NCI-H460 (cell line): ENCODE measurements around the gene SMARCD1. TPM values are rescaled to one million over a fixed set of nuclear protein-coding genes. Genes with fewer than 3 reads are reported as not detected.
A peak's percentile ranks its signal among the peaks of the same experiment; 100 is the strongest.

ENCODE experiments used
- DNase-seq: peaks from one replicate; pipeline ENCODE4 v3.0.0-alpha.2; 2016; ENCODE audit warnings: low read depth; ENCODE audit errors: extremely low read depth
- total RNA-seq: library from RNA; depleted of rRNA; stranded (reverse); fragments of >200 nt; shearing (Covaris generic); gene quantifications from 2 replicates; pipeline ENCODE4 v1.2.3, GENCODE V29; 2014

Gene SMARCD1
- total RNA-seq, 1 experiment from 2014 or later, result 77.0 TPM

DNA sequence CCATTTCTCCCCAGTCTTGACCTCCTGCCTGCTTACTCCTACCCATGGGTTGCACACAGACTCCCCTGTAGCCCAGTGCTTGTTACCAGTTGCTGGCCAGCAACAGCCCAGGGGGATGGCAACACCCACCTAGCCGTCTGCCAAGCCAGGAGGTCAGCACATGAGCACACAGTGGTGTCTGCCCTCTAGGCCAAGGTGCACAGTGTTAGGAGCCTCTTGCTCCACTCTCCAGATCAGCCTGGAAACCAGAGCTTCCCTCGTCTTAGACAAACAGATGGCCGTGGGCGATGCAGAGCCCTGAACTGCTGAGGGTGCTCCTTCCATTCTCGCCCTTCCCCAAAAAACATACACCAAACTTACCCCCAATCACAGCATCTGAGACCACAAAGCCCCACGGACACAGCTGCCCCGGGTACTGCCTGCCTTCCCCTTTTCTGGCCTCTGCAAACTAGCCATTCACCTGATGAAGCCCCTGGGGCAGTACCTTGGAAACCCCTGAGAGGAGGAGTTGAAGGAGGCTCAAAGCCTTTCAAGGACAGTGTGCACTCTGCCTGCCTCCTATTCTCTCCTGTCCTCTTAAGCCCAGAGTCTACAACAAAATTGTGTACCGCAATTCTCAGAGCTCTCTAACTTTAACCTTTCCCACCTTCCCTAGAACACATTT, 17.6 kb downstream of the SMARCD1 start:
- no peak for DNase-seq

DNA sequence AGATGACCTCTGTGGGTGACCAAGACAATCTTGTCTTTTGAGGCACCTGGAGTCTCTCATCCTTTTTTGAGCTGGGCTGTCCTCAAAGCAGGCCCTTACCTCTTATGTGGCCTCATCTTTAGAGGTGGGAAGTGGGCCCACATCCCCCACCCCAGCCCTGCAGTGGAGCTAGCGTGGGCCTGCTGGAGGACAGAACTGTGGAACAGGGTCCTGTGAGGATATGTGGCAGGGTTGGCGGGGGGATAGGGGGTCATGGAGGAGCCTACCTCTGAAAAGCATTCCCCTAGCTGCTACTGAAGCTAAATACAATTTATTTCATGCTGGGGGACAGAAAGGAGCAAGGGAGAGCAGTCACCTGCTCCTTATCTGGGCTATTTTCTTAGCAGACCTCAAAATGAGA, 18.2 kb downstream of the SMARCD1 start:
- DNase-seq, result no peak

DNA sequence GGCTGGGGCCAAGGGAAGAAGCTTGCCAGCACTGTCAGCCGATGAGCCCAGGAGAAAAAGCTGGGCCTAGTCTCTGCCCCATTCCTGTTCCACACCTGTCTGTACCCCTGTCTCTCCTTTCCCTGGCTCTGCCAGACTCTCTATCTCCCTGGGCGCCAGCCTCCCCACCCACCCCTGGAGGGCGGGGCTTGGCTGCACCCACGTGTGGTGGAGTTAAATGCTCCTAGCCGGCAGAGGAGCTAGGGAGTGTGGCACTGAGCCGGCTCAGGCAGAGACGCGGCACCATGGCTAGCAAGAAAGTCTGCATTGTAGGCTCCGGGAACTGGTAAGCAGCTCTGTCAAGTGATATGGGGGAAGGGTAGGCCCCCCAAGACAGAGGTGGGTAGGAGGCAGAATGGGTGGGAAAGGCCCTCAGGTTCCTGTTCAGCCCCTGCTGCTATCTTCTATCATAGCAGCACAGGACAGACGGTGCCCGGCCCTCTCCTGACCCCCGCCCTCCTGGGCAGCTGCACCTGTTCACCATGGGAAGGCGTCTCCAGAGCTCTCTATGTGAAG, 18.7 kb downstream of the SMARCD1 start, which contains the start of gene GPD1:
GPD1 (plus strand) TSS at position 242 of the 555 bp plus-strand sequence; CDS start at position 285, 43 bp downstream.
- DNase-seq, result no peak

DNA sequence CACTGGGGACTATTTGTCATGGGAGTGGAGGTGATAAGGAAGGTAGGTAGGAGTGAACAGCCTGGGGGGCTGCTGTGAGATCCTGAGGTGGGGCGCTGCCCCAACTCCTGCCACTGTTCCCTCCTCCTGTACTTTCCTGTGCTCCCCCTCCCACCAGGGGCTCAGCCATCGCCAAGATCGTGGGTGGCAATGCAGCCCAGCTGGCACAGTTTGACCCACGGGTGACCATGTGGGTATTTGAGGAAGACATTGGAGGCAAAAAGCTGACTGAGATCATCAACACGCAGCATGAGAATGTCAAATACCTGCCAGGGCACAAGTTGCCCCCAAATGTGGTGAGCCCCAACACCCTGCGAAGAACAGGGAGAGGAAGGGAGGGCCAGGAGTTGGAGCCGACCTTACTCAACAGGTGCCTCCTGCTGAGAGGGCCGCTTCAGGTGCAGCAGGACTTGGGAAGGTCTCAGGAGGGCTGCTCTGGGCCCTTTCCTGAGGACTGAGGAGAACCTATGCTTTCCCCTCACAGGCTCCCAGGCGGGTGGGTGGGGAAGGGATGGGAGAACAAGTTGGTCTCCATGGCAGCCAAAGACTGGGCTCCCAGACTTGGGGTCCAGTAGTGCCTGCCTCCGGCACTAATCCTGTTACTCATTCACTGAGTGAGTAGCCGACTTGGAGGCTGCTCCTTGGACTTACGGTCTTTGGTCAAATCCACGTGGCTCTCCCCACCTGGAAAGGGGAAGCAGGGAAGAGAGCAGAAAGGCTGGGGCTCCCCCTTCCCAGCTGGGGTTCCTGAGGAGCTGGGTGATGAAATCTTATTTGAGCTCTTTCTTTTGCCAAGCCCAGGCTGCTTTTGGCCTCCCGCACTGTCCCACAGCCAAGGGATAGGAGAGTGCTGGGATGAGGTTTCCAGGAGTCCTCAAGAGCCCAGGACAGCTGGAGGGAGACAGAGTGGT, 19.6 kb downstream of the SMARCD1 start:
- DNase-seq, result no peak

DNA sequence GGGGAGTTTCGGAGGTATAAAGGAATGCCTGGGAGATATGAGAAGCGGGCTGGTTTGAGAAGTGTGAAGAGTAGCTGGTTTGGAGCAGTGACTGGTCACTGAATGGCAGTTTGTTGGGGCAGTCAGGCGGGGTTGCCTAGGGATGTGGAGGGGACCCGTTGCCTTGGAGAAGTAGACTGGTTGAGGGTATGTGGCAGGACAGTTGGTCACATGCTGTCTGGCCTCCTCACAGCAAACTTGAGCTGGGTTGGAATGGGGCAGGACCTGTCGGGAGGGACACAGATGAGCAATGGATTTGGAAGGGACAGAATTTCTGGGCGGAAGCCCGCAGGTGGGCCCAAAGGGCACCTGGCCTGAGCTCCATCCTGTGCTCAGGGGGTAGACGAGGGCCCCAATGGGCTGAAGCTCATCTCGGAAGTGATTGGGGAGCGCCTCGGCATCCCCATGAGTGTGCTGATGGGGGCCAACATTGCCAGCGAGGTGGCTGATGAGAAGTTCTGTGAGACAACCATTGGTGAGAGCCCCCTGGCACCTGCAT, 20.8 kb downstream of the SMARCD1 start:
- DNase-seq, result no peak

DNA sequence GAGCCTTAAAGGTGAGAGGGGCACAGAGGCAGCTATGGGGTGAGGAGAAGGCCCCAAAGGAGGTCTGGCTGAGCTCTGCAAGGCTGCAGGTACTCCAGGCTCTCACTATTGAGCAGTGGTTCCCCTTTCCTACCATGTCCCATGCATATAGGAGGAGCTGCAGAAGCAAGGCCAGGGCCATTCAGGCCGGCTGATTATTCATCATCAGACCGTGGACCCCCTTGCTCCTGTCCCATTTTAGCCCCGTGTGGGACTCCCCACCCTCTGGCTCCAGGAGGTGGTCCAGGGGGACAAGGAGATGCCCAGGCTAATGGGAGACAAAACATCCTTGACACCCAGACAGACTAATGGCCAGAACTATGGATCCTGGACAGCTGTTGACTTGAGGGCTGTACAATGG, 21.8 kb downstream of the SMARCD1 start:
- DNase-seq, result no peak

DNA sequence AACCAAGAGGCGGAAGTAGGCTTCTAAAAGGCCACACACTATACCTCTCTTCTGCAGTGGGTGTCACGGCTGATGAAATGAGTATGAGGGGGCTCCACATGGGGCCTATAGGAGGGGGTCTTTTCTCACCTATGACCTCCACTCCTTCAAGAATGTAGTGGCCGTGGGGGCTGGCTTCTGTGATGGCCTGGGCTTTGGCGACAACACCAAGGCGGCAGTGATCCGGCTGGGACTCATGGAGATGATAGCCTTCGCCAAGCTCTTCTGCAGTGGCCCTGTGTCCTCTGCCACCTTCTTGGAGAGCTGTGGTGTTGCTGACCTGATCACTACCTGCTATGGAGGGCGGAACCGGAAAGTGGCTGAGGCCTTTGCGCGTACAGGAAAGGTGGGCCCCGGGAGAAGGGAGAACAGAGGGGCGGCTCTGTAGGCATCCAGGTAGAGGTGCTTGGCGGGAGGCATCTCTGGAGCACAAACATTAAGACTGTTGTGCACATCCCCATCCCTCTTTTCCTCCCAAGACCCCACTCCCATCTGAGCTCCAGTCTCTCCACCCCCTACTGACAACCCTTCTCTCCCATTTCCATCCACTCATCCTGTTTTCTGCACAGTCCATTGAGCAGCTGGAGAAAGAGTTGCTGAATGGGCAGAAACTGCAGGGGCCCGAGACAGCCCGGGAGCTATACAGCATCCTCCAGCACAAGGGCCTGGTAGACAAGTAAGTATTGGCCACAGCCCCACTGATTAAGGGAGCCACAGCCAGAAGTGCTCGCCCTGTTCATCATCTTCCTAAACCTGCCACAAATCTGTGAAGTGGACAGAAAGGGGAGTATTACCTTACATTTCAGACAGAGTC, 22.5 kb downstream of the SMARCD1 start:
- no peak for DNase-seq

DNA sequence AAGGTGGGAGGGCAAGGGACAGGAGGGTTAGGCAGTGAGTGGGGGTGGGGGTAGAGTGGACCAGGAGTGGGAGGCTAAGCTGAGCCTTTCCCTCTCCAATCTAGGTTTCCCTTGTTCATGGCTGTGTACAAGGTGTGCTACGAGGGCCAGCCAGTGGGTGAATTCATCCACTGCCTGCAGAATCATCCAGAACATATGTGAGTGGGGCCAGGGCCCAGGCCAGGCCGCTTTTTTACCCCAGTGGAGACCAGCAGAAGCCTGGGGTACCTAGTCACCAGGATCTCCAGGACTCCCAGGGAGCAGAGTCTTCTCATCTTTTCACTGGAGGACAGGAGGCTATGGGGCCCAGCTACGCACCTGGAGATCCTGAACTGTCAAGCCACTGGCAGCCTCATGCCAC, 24.2 kb downstream of the SMARCD1 start:
- DNase-seq, result no peak

DNA sequence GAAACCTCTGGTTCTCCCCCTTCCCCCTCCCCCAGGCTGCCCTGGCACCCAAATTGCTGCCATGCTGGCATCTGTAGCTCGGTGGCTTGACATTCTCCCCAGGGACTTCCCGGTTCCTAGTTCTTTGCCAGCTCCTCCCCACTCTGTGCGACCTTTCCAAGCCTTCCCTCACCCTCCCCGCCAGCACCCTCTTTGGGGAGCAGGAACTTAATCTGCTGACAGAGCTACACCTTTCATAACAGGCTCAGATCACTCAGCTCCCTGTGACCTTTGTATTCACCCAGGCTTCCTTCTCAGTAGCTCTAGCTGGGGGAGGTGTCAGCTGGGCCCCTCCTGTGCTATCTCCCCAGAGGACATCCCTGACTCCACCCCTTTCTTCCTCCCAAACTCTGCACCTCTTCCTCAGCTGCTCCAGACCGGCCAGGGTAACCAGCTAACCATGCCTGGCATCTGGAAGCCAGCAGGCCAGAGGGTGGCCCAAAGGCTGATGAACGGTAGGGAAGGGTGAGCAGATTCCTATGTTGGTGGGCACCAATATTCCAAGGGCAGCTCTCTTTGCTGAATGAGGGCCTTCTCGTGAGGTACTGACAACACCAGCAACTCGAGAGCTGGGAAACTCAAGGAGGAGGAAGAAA, 25.1 kb downstream of the SMARCD1 start:
- no peak for DNase-seq

DNA sequence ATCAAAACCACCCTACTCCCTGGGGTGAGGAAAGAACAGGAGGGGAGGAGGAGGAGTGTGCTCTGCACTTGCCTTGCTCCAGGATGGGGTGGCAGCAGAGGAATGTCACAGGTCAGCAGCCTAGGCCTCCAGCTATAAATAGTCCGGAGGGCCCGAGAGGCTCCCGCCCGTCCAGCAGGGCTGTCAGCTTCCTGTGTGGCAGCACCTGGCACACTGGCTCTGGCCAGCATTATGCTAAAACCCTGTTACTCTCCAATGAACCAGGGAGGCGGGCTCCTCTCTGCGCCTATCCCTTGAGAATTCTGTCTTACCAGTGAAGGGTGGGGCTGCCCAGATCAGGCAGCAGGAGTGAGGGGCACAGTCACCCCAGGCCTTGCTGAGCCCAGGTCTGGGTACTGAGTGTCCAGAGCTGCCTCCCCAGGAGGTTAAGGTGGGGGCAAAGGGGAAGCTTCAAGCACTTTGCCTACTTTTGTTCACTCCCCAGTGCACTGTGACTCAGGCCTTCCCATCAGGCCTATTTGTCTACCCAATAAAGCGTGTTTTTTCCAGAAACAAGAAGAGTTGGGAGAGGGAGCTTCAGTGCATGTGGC, 25.7 kb downstream of the SMARCD1 start:
- peak; percentile 55 for DNase-seq

DNA sequence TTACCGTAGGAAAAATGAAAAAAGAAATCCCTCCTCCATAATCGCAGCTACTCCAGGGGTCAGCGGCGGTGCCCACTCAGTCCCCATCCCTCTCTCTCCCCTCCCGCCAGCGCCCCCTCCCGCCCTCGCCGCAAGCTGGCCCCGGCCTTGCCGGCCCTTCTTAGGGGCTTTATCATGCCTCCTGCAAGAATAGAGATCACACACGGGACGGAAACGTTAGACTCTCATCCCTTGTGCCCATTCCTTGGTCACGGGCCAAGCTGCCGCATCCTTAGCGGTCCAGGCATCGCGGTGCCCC, 26.2 kb downstream of the SMARCD1 start:
- no peak for DNase-seq

DNA sequence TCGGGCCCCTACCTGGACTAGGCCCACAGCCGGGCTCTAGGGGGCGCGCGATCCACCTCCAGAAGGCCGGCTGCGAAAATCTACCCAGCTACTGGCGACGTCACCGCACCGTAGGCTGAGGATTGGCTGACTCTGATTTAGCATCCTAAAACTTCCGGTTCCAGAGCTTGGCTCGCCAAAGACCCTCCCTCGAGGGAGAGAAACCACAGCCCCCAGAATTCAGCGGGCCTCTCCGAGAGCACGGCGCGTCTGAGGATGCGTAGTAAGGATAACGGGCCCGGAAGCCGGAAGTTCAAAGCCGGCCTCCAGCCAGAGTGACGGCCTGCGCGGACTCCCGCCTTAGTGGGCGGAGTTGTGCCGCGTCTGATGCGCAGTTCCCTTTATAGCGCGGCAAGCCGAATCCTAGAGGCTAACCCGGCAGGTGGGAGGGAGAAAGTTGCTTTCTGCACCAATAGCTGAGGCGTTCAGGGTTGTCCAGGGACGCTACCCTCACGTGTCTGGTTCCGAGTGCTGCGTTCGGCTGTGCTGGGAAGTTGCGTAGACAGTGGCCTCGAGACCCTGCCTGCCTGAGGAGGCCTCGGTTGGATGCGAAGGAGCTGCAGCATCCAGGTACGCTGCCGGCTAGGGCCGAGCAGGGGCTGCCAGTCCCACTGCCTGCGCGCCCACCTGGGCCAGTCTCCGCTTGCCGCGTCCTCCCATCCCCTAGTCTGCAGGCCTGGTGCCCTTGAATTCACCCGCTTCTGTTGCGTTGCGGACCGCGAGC, 26.7 kb downstream of the SMARCD1 start, which contains the start of gene COX14:
COX14 (plus strand) TSS at position 544 of the 763 bp plus-strand sequence. CDS start 7,808 bp downstream, outside the sequence.
- peak; percentile 99 for DNase-seq

DNA sequence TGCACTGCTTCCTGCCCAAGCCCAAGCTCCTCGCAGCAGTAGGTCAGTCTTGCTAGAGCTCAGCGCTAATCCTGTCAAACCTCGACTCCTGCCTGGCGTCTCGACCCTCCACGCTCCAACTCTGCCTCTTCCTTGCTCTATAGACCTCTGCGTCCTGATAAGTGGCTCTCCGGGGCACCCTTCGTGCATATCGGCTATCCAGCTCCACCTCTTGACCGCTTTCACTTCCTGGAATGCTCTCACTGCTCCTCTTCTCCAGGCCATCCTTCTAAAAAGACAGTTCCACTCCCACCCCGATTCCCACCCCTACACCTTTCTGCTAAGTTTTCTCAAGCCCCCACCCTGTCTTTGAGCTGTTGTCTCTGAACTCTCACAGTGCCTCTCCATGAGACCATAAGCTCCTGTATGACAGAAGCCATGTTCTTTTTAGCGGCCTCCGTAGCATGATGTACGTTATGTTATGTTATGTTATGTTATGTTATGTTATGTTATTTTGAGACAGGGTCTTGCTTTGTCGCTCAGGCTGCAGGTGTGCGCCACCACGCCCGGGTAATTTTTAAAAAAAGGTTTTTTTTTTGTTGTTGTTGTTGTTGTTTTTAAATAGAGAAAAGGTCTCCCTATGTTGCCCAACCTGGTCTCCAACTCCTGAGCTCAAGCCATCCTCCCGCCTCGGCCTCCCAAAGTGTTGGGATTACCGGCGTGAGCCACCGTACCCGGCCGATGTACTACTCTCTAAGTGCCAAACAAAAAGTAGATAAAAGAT, 27.5 kb downstream of the SMARCD1 start:
- DNase-seq, result peak; percentile 17

DNA sequence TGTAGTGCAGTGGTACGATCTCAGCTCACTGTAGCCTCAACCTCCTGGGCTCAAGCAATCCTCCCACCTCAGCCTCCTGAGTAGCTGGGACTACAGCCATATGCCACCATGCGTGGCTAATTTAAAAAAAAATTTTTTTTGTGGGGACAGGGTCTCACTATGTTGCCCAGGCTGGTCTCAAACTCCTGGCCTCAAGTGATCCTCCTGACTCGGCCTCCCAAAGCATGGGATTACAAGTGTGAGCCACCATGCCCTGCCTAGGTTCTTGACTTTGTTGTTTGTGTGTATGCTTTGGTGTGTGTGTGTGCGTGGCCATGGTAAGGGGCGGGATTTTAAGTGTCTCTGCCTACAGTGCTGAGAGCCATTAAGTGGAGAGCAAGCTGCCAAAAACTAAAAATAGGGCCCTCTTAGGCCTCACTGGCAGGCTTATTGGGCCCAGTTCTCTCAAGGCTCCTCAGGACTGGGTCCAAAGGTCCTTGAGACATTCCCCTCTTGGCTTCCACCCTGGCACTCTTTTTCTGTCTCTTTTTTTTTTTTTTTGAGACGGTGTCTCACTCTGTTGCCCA, 32.0 kb downstream of the SMARCD1 start:
- no peak for DNase-seq

DNA sequence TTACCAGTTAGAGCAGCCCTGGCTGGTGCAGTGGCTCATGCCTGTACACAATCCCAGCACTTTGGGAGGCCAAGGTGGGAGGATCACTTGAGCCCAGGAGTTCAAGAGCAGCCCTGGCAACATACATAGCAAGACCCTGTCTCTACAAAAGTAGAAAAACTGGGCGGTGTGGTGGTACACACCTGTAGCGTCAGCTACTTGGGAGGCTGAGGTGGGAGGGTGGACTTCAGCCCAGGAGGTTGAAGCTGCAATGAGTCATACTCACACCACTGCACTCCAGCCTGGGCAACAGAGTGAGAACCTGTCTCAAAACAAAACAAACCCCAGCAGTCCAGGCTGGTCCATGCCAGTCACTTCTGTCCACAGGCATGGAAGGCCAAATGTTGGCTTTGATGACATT, 34.2 kb downstream of the SMARCD1 start:
- no peak for DNase-seq

DNA sequence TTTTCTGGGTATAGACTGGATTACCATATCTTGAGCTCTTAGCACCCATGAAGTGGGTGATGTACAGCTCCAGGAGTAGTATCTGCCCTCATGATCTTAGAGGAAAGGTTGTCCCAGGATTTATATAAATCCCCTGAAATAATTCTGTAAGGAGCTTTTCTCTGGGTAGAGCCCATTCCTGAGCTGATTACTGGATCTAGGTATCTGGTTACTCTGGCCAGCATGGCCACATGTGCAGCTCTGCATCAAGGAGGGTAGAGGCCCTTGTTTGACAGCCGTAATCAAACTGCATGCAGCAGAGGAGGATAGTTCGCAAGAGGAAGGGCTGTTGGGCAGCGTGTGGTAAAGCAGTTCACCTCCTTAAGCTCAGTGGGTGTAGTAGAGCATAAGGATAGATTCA, 35.4 kb downstream of the SMARCD1 start:
- no peak for DNase-seq

DNA sequence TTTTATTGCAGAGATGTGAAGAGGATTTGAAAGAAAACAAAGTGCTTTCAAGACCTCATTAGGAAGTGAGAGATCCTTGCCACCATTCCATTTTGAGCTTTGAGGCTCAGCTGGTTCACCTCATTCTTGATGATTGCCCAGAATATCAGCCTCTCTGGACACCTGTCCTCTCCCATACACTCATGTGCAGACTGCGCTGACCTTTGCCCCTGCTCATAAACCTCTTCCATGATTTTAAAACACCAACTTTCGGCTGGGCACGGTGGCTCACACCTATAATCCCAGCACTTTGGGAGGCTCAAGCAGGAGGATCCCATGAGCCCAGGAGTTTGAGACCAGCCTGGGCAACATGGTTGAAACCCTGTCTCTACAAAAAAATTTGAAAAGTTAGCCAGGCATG, 35.8 kb downstream of the SMARCD1 start:
- DNase-seq, result no peak

DNA sequence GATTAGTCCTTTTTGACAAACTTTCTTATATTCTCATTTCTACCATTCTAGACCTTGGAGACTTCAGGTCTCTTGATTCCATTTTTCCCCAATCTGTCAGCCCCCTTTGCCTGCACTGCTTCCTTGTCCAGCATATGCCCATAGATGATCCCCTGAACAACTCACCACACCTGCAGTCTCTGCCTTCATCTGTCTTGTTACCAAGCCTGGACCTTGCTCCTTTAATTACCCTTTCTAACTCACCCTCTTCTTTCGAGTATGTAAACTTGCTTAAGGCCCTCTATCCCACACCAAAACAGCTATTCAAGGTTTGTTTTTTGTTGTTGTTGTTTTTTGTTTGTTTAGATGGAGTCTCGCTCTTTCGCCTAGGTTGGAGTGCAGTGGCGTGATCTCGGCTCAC, 36.5 kb downstream of the SMARCD1 start:
- DNase-seq, result no peak
